ENCODE measurements around the gene MYOZ3.

DNA sequence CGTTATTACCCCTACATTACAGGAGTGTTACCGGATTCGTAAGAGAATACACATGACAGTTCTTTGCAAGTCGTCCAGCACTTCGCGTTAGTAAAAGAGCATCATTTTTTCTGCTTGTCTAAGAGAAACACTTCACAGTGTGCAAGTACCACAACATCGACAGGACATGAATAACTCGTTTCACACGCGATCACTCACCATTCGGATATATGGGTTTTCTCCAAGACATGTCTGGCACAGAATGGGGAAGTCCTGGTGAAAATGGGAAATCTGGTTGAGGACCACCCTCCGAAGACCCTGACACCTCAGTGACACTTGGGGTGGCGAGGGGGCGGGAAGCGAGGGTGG lies 39.2 kb downstream of the MYOZ3 start:
- no peak for TF ChIP-seq PATZ1 (CRISPR knock-in tag; IDR thresholded peaks at IDR 0.05; ENCODE audit: borderline replicate concordance)
- TF ChIP-seq SNAI2 (CRISPR knock-in tag; IDR thresholded peaks at IDR 0.05) = no peak
- no peak for TF ChIP-seq ISL1 (CRISPR knock-in tag; IDR thresholded peaks at IDR 0.05)
- no peak for TF ChIP-seq RARB (CRISPR knock-in tag; IDR thresholded peaks at IDR 0.05)
- no peak for TF ChIP-seq ARNTL (CRISPR knock-in tag; IDR thresholded peaks at IDR 0.05; ENCODE audit: borderline replicate concordance, low read depth)
- no peak for TF ChIP-seq OSR1 (CRISPR knock-in tag; IDR thresholded peaks at IDR 0.05)
- TF ChIP-seq BACH2 (CRISPR knock-in tag; IDR thresholded peaks at IDR 0.05; ENCODE audit: borderline replicate concordance) = no peak
- no peak for TF ChIP-seq CREB5 (CRISPR knock-in tag; IDR thresholded peaks at IDR 0.05; ENCODE audit: low read depth)
- TF ChIP-seq, protein P1, sequence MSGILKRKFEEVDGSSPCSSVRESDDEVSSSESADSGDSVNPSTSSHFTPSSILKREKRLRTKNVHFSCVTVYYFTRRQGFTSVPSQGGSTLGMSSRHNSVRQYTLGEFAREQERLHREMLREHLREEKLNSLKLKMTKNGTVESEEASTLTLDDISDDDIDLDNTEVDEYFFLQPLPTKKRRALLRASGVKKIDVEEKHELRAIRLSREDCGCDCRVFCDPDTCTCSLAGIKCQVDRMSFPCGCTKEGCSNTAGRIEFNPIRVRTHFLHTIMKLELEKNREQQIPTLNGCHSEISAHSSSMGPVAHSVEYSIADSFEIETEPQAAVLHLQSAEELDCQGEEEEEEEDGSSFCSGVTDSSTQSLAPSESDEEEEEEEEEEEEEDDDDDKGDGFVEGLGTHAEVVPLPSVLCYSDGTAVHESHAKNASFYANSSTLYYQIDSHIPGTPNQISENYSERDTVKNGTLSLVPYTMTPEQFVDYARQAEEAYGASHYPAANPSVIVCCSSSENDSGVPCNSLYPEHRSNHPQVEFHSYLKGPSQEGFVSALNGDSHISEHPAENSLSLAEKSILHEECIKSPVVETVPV (CRISPR knock-in tag; IDR thresholded peaks at IDR 0.05) = no peak
- no peak for TF ChIP-seq TCF4 (CRISPR knock-in tag; IDR thresholded peaks at IDR 0.05; ENCODE audit: borderline replicate concordance)
- TF ChIP-seq PPARA (CRISPR knock-in tag; IDR thresholded peaks at IDR 0.05; ENCODE audit: borderline replicate concordance) = no peak
- TF ChIP-seq, protein P2, sequence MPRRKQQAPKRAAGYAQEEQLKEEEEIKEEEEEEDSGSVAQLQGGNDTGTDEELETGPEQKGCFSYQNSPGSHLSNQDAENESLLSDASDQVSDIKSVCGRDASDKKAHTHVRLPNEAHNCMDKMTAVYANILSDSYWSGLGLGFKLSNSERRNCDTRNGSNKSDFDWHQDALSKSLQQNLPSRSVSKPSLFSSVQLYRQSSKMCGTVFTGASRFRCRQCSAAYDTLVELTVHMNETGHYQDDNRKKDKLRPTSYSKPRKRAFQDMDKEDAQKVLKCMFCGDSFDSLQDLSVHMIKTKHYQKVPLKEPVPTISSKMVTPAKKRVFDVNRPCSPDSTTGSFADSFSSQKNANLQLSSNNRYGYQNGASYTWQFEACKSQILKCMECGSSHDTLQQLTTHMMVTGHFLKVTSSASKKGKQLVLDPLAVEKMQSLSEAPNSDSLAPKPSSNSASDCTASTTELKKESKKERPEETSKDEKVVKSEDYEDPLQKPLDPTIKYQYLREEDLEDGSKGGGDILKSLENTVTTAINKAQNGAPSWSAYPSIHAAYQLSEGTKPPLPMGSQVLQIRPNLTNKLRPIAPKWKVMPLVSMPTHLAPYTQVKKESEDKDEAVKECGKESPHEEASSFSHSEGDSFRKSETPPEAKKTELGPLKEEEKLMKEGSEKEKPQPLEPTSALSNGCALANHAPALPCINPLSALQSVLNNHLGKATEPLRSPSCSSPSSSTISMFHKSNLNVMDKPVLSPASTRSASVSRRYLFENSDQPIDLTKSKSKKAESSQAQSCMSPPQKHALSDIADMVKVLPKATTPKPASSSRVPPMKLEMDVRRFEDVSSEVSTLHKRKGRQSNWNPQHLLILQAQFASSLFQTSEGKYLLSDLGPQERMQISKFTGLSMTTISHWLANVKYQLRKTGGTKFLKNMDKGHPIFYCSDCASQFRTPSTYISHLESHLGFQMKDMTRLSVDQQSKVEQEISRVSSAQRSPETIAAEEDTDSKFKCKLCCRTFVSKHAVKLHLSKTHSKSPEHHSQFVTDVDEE (CRISPR knock-in tag; IDR thresholded peaks at IDR 0.05) = no peak
- TF ChIP-seq ESRRG (CRISPR knock-in tag; IDR thresholded peaks at IDR 0.05) = no peak

Data from SK-N-SH treated with all-trans-retinoic acid at 6 μM for 48 hours (cell line).